CD4-positive, alpha-beta T cell (primary cell): ENCODE results near the gene PSMC5. TPM values are rescaled to one million over a fixed set of nuclear protein-coding genes. Genes with fewer than 3 reads are reported as not detected.
A peak's percentile ranks its signal among the peaks of the same experiment; 100 is the strongest.

ENCODE experiments used
- ATAC-seq: fragments of 200-7000 bp; cut with Tn5 transposase; one replicate; pipeline ENCODE4 v1.10.0; 2022; ENCODE audit warnings: mild to moderate bottlenecking; ENCODE audit not compliant: poor library complexity
- CTCF ChIA-PET: fragments of 350-600 bp; sonication (Branson Sonifier 250); formaldehyde crosslinking; loops from one replicate; lab custom pipeline; 2021; ENCODE audit warnings: antibody characterized with exemption, inconsistent platforms; lab: Charles Lee
- POLR2A ChIA-PET: fragments of 350-600 bp; sonication (Branson Sonifier 250); formaldehyde crosslinking; loops from one replicate; lab custom pipeline; 2021; ENCODE audit warnings: antibody characterized with exemption, inconsistent platforms; lab: Charles Lee
- DNase-seq, 14 experiments: peaks; one replicate each; pipeline ENCODE4 v3.0.0-alpha.2; 2013 to 2020; ENCODE audit warnings: mixed read lengths in 2 of 14
- H3K27ac ChIP-seq, 2 donors: one replicate each; pipeline versions ENCODE4 v1.5.1 to v1.7.0; 2013; ENCODE audit warnings: low read length in 2 of 2, low read depth in 1 of 2, mild to moderate bottlenecking in 1 of 2
- H3K27me3 ChIP-seq, 2 experiments: 1 replicate in 1 of 2; 2 replicates in 1 of 2; pipeline versions ENCODE4 v1.6.1 to v1.7.0; 2013; ENCODE audit warnings: low read length in 2 of 2, control low read depth in 1 of 2, mild to moderate bottlenecking in 1 of 2, moderate library complexity in 1 of 2; ENCODE audit not compliant: insufficient read depth in 2 of 2, control insufficient read depth in 1 of 2
- H3K36me3 ChIP-seq: one replicate; pipeline ENCODE4 v1.6.1; 2013; ENCODE audit warnings: low read length, control low read depth; ENCODE audit not compliant: insufficient read depth
- H3K4me1 ChIP-seq: one replicate; pipeline ENCODE4 v1.6.1; 2013; ENCODE audit warnings: low read length, control low read depth; ENCODE audit not compliant: insufficient read depth
- H3K4me3 ChIP-seq: one replicate; pipeline ENCODE4 v1.5.1; 2013; ENCODE audit warnings: mild to moderate bottlenecking, low read length, moderate library complexity
- H3K9me3 ChIP-seq, 2 experiments: 1 replicate in 1 of 2; 2 replicates in 1 of 2; pipeline versions ENCODE4 v1.6.1 to v1.7.0; 2013; ENCODE audit warnings: low read length in 2 of 2, mild to moderate bottlenecking in 2 of 2, control low read depth in 1 of 2, moderate library complexity in 1 of 2; ENCODE audit not compliant: control insufficient read depth in 1 of 2, insufficient read depth in 1 of 2
- H3K27ac Mint-ChIP-seq: one replicate; pipeline ENCODE4 v1.8.0; 2020; ENCODE audit warnings: mixed read lengths
- H3K27me3 Mint-ChIP-seq: one replicate; pipeline ENCODE4 v1.8.0; 2021; ENCODE audit warnings: mixed read lengths
- H3K36me3 Mint-ChIP-seq: one replicate; pipeline ENCODE4 v1.8.0; 2021; ENCODE audit warnings: low read depth, mixed read lengths
- H3K4me1 Mint-ChIP-seq: one replicate; pipeline ENCODE4 v1.8.0; 2021; ENCODE audit warnings: low read depth, mixed read lengths
- H3K4me3 Mint-ChIP-seq: one replicate; pipeline ENCODE4 v1.8.0; 2020; ENCODE audit warnings: mild to moderate bottlenecking, mixed read lengths
- H3K9me3 Mint-ChIP-seq: one replicate; pipeline ENCODE4 v1.8.0; 2020; ENCODE audit warnings: mixed read lengths
- CTCF ChIP-seq: fragments of 200-600 bp; IDR thresholded peaks from one replicate; pipeline ENCODE4 v1.8.0; 2022; ENCODE audit warnings: antibody characterized with exemption, mild to moderate bottlenecking
- intact Hi-C, 2 experiments: fragments of 100-400 bp; cut with DNase I in 1 of 2; cut with micrococcal nuclease in 1 of 2; formaldehyde crosslinking; loops; one replicate each; pipeline versions ENCODE4 v1.15.1 to v1.9.0; 2023 to 2025; cut with DNase I, micrococcal nuclease
- total RNA-seq, 174 experiments: library from RNA in 2 of 174; stranded (reverse) in 2 of 174; gene quantifications; one replicate each; pipeline ENCODE4 v1.2.3 and lab custom pipeline; 2021 to 2026

PSMC5 gene
- total RNA-seq, 2 experiments from 2014 or later, result 83.1 to 84.6 TPM

GRCh38 chr17:63816669-63817068 is 10.6 kb upstream of the PSMC5 start:
- Mint-ChIP-seq H3K36me3 (peaks cover 100% of the 10 kb centered on the region), H3K27ac (no peak overlapping the region), H3K4me1 (peaks cover under 1% of the 10 kb centered on the region), H3K9me3 (no peaks in the 10 kb centered on the region), H3K4me3 (no peak overlapping the region), H3K27me3 (no peaks in the 10 kb centered on the region)
- H3K27ac ChIP-seq, result no peak overlapping the region
- intact Hi-C loops, result no loop called here
- peaks cover 95% of the 10 kb centered on the region for H3K36me3 ChIP-seq
- no peak for DNase-seq
- POLR2A ChIA-PET, result interaction anchor here (1.0 to 1.1 kb wide), 2 partner anchors 43 to 76 kb away, joined by 3 to 4 read pairs; partner anchors contain the start of gene CCDC47
- no peak for TF ChIP-seq CTCF
- H3K27me3 ChIP-seq, result no peaks in the 10 kb centered on the region
- H3K4me1 ChIP-seq, result peaks cover 8% of the 10 kb centered on the region
- no peak overlapping the region for H3K4me3 ChIP-seq
- CTCF ChIA-PET, result no interaction called here
- no peaks in the 10 kb centered on the region for H3K9me3 ChIP-seq
- no peak for ATAC-seq

DNA sequence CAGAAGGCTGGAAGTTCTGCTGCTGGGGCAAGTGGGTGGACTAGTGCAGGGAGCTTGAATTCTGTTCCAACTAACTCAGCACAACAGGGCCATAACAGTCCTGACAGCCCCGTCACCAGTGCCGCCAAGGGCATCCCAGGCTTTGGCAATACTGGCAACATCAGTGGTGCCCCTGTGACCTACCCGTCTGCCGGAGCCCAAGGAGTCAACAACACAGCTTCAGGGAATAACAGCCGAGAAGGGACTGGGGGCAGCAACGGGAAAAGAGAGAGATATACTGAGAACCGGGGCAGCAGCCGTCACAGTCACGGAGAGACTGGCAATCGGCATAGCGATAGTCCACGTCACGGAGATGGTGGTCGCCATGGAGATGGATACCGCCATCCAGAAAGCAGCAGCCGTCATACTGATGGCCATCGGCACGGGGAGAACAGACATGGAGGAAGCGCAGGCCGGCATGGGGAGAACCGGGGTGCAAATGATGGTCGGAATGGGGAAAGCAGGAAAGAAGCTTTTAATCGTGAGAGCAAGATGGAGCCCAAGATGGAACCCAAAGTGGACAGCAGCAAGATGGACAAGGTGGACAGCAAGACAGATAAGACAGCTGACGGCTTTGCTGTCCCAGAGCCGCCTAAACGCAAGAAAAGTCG is 9.4 kb upstream of the PSMC5 start:
- ATAC-seq, result no peak
- H3K9me3 Mint-ChIP-seq, result no peaks in the 10 kb centered on the region
- ChIA-PET POLR2A (interaction anchor here (0.6 to 1.8 kb wide), 5 partner anchors 8 to 123 kb away, joined by 3 to 6 read pairs (median 3); partner anchors contain the start of gene STRADA), CTCF (no interaction called here)
- TF ChIP-seq CTCF, result no peak
- no peaks in the 10 kb centered on the region for H3K27me3 Mint-ChIP-seq
- H3K4me3 Mint-ChIP-seq, result no peak overlapping the region
- Histone ChIP-seq H3K4me1 (peaks cover 8% of the 10 kb centered on the region), H3K27me3 (no peaks in the 10 kb centered on the region), H3K27ac (no peak overlapping the region), H3K4me3 (no peak overlapping the region), H3K36me3 (peaks cover 95% of the 10 kb centered on the region), H3K9me3 (no peaks in the 10 kb centered on the region)
- intact Hi-C loops, result no loop called here
- H3K36me3 Mint-ChIP-seq, result peaks cover 100% of the 10 kb centered on the region
- peak overlapping the region; percentile 20 for H3K27ac Mint-ChIP-seq
- peaks cover 7% of the 10 kb centered on the region for H3K4me1 Mint-ChIP-seq
- no peak for DNase-seq

DNA sequence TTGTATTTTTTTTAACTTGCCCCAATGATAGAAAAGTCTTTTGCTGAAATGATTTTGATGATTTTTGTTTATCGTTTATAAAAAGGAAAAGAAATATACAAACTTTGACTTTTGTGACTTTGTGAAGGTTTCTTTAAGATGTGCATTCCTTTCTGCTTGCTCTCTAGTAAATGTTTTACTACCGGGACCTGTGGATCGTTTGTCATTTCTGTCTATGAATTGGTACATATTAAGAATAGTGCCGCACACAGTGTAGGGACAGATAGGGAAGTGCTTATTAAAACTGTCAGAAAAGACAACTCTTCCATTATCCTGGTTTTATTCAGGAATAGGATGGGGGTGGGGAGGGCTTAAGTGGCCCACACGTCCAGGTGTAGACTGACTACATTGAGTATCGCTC is 8.1 kb upstream of the PSMC5 start:
- Mint-ChIP-seq H3K4me1 (peaks cover 10% of the 10 kb centered on the region), H3K9me3 (no peaks in the 10 kb centered on the region), H3K36me3 (peaks cover 100% of the 10 kb centered on the region), H3K27ac (no peak overlapping the region), H3K27me3 (no peaks in the 10 kb centered on the region), H3K4me3 (no peak overlapping the region)
- Histone ChIP-seq H3K27me3 (no peaks in the 10 kb centered on the region), H3K9me3 (no peaks in the 10 kb centered on the region), H3K36me3 (peaks cover 94% of the 10 kb centered on the region), H3K27ac (no peak overlapping the region), H3K4me3 (no peak overlapping the region), H3K4me1 (peaks cover 8% of the 10 kb centered on the region)
- POLR2A ChIA-PET, result interaction anchor here (0.9 to 2.5 kb wide), 6 partner anchors 9 to 125 kb away, joined by 3 to 8 read pairs (median 3); partner anchors contain the start of genes CCDC47, DDX42, LIMD2 and STRADA
- ATAC-seq, result no peak
- intact Hi-C loops, result no loop called here
- no peak for DNase-seq
- CTCF ChIA-PET, result no interaction called here
- no peak for TF ChIP-seq CTCF
